ENCODE data around the gene NMRK1.

NMRK1 gene

GRCh38 chr9:75063556-75064305, 24.2 kb downstream of the NMRK1 start:
- no peak for DNase-seq (ENCODE audit: low read depth)
- TF ChIP-seq CTCF (conservative IDR thresholded peaks at IDR 0.05; ENCODE audit: low read length): no peak
- H3K4me3 ChIP-seq (ENCODE audit: low read length): no peak overlapping the region

DNA sequence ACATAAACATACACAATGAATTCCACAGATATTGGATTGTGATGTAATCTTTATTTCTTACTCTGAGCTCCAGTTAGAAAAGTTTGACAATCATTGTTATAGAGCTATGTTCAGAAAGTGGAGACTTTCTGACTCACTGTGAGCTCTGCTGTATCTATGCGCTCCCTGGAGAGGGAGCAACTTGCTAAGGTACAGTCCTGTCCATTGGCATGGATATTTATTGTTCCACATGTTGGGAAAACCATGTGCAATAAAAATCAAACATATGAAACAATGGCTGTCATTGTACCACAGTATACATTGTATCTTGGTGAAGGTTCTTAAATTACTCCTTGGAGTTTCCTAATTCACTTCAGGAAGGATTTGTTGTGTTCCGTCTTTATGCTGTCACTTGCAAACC, 26.8 kb downstream of the NMRK1 start:
- TF ChIP-seq CTCF (conservative IDR thresholded peaks at IDR 0.05; ENCODE audit: low read length): no peak
- no peak overlapping the region for H3K4me3 ChIP-seq (ENCODE audit: low read length)
- no peak for DNase-seq (ENCODE audit: low read depth)

- DNase-seq (ENCODE audit: low read depth): peak; percentile 92
Observed at GRCh38 chr9:75054368-75055001, 33.5 kb downstream of the NMRK1 start.

DNA sequence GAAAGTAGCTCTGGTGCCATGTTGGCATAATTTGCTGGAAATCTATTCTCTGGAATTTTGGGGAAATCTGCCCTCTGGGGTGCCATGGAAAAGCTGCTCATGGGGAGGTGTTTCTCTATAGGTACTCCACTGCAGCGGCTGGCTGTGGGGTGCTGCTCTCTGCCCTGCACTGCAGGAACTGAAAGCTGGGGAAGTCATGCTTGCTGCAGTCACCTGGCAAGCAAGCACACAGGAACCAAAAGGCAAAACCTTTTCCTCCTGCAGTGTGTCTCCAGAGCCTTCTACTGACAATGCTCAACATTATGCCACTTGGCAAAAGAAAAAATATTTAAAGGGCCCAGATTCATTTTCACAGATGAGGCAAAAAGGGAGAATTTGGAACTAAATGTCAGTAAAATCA, 34.1 kb downstream of the NMRK1 start:
- H3K4me3 ChIP-seq (ENCODE audit: low read length): no peak overlapping the region
- DNase-seq (ENCODE audit: low read depth): no peak
- no peak for TF ChIP-seq CTCF (conservative IDR thresholded peaks at IDR 0.05; ENCODE audit: low read length)

More at GRCh38 chr9:75054368-75055001, 33.5 kb downstream of the NMRK1 start:
- no peak overlapping the region for H3K4me3 ChIP-seq (ENCODE audit: low read length)
- TF ChIP-seq CTCF (conservative IDR thresholded peaks at IDR 0.05; ENCODE audit: low read length): no peak

GRCh38 chr9:75051285-75051684, 36.7 kb downstream of the NMRK1 start:
- no peak for DNase-seq (ENCODE audit: low read depth)
- TF ChIP-seq CTCF (conservative IDR thresholded peaks at IDR 0.05; ENCODE audit: low read length): no peak
- no peak overlapping the region for H3K4me3 ChIP-seq (ENCODE audit: low read length)

- TF ChIP-seq CTCF (conservative IDR thresholded peaks at IDR 0.05; ENCODE audit: low read length): no peak
- no peak overlapping the region for H3K4me3 ChIP-seq (ENCODE audit: low read length)
- no peak for DNase-seq (ENCODE audit: low read depth)
Observed at GRCh38 chr9:75047506-75047905, 40.4 kb downstream of the NMRK1 start.

Measured in AG10803 (cell line).